Measurements from ENCODE around the gene NEO1.

Gene NEO1

DNA sequence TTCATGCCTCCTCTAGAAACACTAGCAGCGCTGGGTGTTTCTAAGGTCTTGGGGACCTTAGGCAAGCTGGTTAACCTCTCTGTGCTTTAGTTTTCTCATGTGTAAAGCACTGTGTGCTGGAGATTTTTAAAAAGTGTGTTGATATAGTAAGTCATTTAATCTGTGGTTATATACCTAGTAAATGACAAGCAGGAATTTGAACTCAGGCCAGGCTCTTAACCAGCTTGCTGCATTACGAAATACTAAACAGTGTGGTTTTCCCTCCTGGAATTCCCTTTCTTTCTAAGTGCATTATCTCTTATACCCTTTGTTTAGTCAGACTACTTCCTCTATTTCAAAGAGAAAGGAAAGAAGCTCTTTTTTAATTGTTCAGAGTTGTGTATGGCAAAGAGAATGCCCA, 26.5 kb downstream of the NEO1 start:
- no peak for DNase-seq (ENCODE audit: low read depth)

DNA sequence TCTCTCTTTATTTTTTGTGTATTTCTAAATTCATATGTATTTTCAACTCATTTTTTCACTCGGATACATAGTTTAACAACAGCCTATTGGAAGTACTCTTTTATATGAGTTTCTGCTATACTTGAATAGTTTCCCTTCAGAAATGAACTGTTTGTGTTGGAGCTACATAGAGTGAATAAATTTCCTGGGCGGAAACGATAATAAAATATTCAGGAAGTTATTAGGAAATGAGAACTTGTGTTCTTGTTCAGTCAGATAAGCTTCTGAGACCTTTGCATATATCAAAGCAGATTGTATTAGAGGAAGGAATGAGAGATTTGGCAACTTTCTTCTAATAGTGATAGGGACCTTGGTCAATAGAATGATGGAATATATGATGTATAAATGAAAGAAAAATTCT, 27.3 kb downstream of the NEO1 start:
- DNase-seq (ENCODE audit: low read depth), result no peak

DNA sequence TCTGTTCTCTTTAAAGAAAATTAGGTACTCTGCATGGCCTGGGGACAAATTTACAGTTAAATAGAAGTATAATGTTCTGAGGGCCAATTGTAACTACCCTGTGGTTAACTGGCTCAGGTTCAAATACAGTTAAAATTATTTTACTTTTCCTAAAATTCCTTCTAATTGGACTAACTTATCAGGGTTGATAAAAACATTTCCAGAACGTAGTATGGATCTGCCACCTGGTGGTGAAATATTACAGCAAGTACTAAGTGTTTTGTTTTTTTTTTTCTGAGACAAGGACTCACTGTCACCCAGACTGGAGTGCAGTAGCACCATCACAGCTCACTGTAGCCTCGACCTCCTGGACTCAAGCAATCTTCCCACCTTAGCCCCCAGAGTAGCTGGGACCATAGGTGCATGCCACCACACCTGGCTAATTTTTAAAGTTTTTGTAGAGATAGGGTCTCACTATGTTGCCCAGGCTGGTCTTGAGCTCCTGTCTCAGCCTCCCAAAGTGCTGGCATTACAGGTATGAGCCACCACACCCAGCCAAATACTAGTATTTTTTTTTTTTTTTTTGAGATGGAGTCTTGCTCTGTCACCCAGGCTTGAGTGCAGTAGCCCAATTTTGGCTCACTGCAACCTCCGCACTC, 29.2 kb downstream of the NEO1 start:
- no peak for DNase-seq (ENCODE audit: low read depth)

DNA sequence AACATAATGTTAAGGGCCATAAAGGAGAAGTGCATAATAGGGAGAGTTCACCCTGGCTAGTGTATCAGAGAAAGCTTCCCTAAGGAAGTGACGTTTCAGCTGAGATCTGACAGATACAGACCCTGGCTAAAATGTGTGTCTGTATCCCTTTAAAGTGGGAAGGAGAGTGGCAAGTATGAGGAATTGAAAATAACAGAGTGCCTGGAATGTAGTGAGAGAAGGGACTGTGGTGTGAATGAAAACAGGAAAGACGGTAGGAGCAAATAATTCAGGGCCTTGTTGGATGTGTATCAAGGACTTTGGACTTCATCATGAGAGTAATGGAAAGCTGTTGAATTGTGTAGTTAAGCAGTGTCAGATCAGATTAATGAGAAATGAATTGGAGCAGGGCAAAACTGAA, 30.5 kb downstream of the NEO1 start:
- no peak for DNase-seq (ENCODE audit: low read depth)

DNA sequence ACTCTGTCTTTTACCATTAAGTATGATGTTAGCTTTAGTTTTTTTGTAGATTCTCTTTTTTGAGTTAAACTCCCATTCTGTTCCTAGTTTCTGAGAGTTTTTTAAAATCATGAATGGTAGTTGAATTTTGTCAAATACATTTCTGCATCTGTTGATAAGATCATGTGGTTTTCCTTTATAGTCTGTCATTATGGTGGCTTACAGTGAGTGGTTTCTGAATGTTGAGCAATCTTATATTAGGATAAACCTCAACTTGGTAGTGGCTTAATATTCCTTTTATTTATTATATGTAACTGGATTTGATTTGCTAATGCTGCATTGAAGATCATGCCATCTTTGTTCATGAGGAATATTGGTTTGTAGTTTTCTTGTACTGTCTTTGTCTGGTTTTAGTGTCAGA, 34.8 kb downstream of the NEO1 start:
- no peak for DNase-seq (ENCODE audit: low read depth)

DNA sequence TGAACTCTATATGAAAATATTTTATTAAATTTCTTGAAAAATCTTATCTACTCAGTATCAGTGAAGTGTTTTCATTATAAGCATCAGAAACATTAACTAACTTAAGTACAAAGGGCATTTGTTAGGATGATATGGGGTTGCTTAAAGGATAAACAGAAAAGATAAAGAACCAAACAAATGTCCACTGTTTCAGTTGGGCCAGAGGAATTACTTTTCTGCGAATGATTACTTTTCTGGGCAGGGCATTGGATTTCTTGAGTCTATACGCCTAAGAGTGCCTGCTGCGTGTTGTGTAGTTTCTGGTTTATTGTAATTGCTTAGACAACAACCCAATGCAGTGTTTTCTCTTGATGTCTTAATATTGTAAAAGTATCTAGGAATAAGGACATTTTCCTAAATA, 52.8 kb downstream of the NEO1 start:
- no peak for DNase-seq (ENCODE audit: low read depth)

DNA sequence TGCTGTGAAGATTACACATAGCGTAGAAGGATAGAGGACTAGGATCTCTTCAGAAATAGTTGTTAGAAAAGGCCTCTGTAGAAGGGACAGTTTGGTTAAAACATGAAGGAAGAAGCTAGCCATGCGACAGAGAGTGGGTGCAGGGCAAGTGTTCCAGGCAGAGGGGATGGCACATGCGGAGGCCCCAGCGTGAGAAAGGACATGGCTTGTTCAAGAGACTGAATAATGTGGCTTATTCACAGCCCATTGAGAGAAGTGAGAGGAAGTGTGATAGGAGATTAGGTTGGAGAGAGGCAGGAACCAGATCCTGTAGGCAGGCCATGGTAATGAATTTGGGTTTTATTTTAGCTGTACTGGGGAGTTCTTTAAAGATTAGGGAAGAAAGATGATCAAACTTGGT, 56.4 kb downstream of the NEO1 start:
- no peak for DNase-seq (ENCODE audit: low read depth)

DNA sequence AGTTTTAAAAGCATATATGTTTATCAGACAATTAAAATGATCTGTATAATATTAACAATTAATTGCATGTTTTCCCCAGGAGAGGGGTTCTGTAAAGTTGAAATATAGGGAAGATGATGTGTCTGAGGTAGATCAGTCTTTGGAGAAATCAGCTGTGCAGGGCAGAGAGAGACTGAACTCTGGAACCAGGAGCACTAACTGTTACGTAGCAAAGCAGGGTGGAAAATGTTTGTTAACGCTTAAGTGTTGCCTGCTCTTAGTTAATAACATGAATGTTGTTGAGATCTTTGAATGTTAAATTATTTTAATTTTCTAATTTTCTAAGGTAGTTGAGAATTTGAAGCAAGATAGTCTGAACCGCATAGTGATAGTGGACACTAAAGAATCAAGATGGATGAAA, 57.5 kb downstream of the NEO1 start:
- DNase-seq (ENCODE audit: low read depth), result no peak

DNA sequence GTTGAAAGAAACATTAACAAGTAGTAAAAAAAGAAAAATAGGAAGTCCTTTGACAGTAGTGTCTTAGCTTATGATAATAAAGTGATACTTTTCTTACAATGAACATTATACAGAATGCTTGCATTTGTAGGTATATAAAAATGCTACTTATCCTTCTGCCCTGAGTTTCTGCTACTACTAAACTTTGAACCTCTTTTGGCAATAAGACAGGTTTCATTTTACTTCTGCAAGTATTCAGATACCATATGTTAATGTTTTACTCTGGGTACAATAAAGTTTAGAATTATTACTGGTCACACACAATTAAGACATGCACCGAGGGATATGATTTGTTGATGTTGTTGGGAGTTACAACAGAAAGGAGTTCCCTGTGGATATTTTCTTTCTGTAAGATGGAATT, 57.9 kb downstream of the NEO1 start:
- DNase-seq (ENCODE audit: low read depth), result no peak

DNA sequence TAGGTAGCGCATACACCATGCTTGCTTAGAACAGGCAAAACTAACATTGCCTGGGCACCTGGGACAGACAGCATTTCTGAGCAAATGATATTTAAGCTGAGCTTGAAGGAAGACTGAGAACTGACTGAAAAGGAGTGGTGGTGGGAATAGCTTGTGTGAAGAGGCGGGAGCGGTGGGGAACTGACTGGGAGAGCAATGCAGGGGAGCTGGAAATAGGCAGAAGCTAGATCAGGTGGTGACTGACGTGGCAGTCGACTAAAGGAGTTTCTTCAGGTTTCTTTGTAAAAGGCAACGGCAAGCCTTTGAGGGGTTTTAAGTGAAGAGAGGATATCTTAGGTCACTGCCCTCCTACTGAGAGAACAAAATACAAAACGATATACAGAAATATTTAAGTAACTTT, 61.8 kb downstream of the NEO1 start:
- no peak for DNase-seq (ENCODE audit: low read depth)

DNA sequence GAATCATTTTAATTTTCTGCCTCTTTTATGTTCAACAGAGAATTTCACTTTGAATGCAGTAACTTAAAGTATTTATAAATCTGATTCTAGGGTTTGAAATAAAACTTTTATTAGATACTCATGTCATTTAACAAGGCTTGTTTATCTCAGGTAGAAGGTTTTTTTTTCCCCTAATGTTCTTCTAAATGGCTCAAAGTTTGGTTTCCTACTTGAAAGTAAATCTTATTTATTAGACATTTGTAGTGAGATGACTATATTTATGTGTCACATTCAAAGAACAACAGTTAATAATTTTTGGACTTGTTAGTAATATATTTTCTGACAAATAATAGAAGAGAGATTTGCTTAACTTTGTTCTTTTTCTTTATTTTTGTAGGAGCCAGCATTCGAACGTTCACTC, 63.9 kb downstream of the NEO1 start:
- DNase-seq (ENCODE audit: low read depth), result no peak

DNA sequence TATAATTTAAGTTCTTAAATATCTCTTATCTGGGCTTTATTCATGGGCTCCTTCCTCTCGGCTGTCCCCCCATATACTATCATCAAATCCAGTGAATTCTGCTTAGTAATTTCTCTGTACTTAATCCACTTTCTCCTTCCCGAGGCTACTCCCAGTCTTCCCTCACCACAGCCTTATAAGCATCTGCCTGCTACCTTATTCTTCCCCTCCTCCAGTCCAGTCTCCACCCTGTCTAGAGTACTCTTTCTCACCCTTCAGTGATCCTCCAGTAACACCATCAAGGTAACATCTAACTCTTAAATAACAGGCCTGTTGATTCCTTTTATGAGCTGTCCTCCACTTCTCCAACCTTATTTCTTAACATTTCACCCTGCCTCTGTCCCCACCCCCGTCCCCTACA, 65.8 kb downstream of the NEO1 start:
- no peak for DNase-seq (ENCODE audit: low read depth)

DNA sequence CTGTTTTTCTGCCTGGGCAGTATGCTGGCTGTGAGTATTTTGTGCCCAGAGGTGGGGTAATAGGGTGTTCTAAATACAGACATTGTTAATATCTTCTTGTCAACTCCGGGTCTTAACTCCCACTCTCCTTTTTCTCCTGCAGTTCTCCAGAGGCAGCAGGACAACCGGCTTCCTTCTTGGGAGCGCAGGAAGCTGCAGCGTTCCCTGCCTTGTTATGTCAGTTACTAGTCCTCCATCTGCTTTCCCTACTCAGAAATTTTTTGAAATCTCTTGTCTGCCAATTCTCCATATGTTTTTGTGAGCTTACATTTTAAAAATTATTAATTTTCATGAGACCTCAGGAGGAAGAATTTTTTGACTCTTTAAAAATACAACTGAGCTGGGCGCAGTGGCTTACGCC, 67.2 kb downstream of the NEO1 start:
- DNase-seq (ENCODE audit: low read depth), result no peak

DNA sequence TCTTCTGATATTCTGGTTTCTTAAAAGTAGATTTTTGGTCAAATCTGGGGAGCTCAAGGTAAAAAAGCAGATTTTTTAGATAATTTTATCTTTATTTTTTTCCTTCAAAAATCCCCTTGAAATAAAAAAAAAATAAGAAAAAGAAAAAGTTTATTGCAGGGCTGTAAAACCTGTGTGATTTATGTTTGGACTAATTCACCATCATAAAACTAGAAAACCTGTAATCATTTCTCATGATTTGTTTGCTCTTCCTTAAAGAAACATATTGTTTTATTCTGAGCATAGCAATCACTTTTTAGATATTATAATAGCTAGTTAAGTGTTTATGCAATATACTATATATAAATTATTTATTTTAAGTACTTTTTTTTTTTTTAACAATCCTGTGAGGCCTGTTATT, 68.0 kb downstream of the NEO1 start:
- no peak for DNase-seq (ENCODE audit: low read depth)

DNA sequence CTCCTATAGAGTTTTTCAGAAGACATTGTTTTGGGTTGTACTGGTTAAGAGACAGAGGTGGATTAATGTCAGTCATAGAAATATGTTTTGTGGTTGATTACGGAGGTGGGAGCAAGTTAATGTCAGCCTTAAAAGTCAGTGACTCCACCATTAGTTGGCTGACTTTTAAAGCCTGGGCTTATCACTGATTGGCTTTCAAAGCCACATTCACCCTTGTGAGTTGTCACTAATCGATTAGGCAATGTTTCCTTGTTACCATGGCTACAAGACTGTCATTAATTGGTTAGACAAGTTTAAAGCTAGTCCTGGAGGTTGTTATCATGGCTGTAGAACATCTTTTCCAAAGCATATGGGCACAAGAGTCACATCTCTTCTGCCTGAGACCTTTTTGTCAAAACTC, 73.0 kb downstream of the NEO1 start:
- DNase-seq (ENCODE audit: low read depth), result no peak

DNA sequence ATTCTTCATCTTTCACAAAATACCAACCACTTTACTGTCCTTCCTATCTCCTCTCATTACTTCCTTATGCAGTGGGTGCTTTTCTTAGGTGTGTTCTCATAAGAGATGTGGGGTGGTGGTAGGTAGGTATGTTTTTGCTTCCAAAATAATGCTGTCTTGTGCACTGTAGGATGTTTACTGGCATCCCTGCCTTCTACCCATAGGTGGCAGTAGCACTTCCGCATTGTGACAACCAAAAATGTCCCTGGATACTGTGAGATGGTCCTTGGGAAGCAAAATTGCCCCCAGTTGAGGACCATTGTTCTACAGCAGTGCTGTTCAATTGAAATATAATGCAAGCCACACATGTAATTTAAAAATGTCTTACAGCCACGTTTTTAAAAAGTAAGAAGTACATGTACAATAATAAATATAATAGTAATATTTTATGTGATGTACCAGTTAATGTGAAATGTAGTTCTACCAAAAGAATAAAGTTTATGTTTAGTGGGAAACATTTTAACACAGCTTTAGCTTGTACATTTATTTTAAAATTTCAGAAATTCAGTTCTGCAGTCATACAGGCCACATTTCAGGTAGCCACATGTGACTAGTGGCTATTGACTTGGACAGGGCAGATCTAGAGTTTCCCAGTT, 75.2 kb downstream of the NEO1 start:
- no peak for DNase-seq (ENCODE audit: low read depth)

DNA sequence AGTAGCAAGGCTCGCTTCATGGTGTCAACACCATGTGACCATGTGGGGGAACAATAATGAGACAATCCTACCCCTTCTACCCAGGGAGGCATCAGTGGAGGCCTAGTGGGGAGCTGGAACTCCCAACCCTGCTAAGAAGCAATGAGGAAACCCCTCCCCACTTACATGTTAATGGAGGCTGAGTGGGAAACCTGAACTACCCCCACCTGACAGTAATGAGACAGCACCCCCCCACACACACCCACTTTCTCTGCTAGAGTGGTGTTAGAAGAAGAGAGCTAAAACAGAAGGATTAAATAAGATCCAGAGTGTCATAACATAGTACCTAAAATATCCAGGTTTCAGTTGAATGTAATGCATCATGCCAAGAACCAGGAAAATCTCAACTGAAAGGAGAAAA, 78.6 kb downstream of the NEO1 start:
- no peak for DNase-seq (ENCODE audit: low read depth)

DNA sequence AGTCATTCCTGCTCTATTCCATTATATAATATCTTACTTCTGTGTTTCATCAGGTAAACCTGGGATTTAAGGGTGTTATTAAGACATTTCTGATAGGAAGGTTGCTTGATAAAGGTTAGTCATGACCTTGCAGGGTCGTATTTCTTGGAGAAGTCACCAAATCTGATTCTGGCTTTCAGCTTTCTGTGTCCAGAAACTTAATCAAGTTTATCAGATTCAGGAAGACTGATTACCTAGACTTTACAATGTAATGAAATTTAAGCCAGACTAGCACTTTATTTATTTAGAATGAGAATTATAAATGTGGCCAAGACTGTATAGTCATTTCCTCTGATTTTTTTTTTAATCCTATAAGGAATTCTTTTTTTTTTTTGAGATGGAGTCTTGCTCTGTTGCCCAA, 81.9 kb downstream of the NEO1 start:
- DNase-seq (ENCODE audit: low read depth), result no peak

DNA sequence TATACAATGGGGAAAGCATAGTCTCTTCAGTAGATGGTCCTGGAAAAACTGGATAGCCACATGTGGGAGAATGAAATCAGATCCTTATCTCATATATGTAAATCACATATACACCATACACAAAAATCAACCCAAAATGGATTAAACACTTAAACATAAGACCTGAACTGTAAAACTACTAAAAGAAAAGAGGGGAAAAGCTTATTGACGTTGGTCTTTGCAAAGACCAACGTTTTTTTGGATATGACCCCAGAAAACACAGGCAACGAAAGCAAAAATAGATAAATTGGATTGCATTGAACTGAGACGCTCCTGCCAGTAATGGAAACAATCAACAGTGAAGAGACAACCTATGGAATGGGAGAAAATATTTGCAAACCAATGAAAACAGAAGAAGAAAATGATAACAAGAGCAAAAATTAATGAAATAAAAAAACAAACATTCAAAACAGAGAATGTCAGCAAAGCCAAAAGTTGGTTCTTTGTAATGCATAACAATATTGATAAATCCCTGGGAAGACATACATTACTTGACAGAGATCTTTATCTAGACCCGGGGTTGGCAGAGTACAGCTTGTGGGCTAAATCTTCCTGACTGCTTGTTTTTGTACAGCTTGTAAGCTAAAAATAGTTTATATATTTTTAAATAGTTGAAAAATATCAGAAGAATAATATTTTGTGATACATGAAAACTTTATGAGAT, 86.9 kb downstream of the NEO1 start:
- DNase-seq (ENCODE audit: low read depth), result no peak

DNA sequence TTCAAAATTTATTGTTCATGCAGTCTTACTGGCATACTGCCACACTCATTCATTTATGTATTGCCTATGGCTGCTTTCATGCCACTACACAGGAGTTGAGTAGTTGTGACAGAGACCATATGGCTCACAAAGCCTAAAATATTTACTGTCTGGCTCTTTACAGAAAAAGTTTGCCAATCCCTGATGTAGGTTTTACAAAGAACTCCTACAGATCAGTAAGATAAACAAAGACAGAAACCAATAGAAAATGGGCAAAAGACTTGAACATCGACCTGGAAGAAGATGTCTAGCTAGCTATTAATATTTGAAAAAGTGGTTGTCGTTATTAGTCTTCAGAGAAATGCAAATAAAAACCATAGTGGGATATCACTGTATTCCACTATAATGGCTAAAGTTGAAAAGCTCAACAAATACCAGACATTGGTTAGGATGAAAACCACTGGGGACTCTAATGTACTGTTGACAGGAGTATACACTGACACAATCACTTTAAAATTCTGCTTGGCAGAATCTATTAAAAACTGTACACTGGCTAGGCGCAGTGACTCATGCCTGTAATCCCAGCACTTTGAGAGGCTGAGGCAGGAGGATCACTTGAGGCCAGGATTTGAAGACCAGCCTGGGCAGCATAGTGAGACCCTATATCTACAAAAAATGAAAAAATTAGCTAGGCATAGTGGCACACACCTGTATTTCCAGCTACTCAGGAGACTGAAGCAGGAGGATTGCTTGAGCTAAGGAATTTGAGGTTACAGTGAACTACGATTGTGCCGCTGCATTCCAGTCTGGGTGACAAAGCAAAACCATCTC, 87.7 kb downstream of the NEO1 start:
- no peak for DNase-seq (ENCODE audit: low read depth)

DNA sequence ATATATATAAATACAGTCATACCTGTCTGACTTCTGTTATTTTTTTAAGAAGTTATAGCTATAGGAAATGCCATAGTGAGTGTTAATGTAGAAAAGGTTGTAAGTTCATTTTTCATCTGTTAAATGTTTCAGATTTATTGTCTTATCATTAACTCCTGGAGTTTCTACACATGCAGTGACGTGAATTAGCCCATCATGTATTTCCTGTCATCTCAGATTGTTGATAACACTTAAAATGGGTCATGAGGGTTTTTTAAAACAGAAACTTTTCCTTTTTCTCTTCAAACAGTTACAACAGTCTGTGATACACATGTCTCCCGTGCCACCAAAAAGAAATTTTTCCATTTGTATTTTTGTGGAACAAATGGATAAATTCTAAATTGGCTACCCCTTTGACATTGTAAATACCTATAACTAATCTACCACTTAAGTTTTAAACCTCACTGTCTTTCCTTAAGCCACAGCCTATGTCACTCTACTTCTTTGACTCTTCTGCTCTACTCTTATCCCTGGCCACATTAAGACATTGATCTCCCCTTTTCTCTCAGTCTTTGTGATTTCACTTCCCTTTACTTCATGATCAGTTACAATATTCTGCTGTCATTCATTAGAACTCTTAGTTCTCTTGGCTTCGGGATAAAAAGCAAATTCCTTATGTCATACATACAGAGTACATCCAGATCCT, 89.1 kb downstream of the NEO1 start:
- no peak for DNase-seq (ENCODE audit: low read depth)
